Mucosa of gallbladder (tissue), 1 donor: ENCODE results near the gene EIF1AD. TPM values are rescaled to one million over a fixed set of nuclear protein-coding genes. Genes with fewer than 3 reads are reported as not detected.

ENCODE experiments used
- DNase-seq: peaks from one replicate; pipeline ENCODE4 v3.0.0-alpha.2; 2020; ENCODE audit warnings: low spot score
- total RNA-seq: library from RNA; stranded (reverse); gene quantifications from one replicate; pipeline ENCODE4 v1.2.1, GENCODE V29; 2021
- donor health status: DM: no; HTN: no; CAD: no.

EIF1AD gene
- total RNA-seq, 1 donor from 2014 or later = 29.2 TPM

GRCh38 chr11:66004186-66004585 lies 2.2 kb upstream of the EIF1AD start:
- DNase-seq = no peak

- DNase-seq = no peak
Measured at GRCh38 chr11:66003291-66003690, 1.3 kb upstream of the EIF1AD start.

GRCh38 chr11:66002648-66003225 lies 780 bp upstream of the EIF1AD start:
- peak; percentile 47 for DNase-seq

- DNase-seq = no peak
Measured at GRCh38 chr11:65997286-65997685, 4.7 kb downstream of the EIF1AD start.

GRCh38 chr11:65992056-65992455 lies 9.9 kb downstream of the EIF1AD start:
- no peak for DNase-seq

GRCh38 chr11:65988791-65989592 lies 13.0 kb downstream of the EIF1AD start:
- peak; percentile 97 for DNase-seq

GRCh38 chr11:65987336-65987735 lies 14.6 kb downstream of the EIF1AD start:
- DNase-seq = no peak

- no peak for DNase-seq
Measured at GRCh38 chr11:65983589-65983987, 18.4 kb downstream of the EIF1AD start.

GRCh38 chr11:65982824-65983588 lies 19.0 kb downstream of the EIF1AD start:
- DNase-seq = no peak

GRCh38 chr11:65981972-65982823 lies 19.8 kb downstream of the EIF1AD start:
- DNase-seq = no peak

GRCh38 chr11:65981101-65981740 lies 20.7 kb downstream of the EIF1AD start:
- DNase-seq = no peak

- DNase-seq = no peak
Measured at GRCh38 chr11:65979261-65979759, 22.6 kb downstream of the EIF1AD start.

GRCh38 chr11:65978391-65979238 lies 23.3 kb downstream of the EIF1AD start:
- no peak for DNase-seq

- no peak for DNase-seq
Measured at GRCh38 chr11:65977621-65978390, 24.2 kb downstream of the EIF1AD start.

GRCh38 chr11:65976216-65977176 lies 25.5 kb downstream of the EIF1AD start:
- no peak for DNase-seq

- no peak for DNase-seq
Measured at GRCh38 chr11:65975771-65976170, 26.2 kb downstream of the EIF1AD start.

- DNase-seq = no peak
Measured at GRCh38 chr11:65973439-65974110, 28.4 kb downstream of the EIF1AD start.

GRCh38 chr11:65972116-65972515 lies 29.8 kb downstream of the EIF1AD start:
- no peak for DNase-seq
